Measurements from ENCODE around the gene MCF2L. TPM values are rescaled to one million over a fixed set of nuclear protein-coding genes. Genes with fewer than 3 reads are reported as not detected.

MCF2L gene
- total RNA-seq, 4 donors from 2014 or later = 10.2 to 25.4 (median 16.9) TPM

DNA sequence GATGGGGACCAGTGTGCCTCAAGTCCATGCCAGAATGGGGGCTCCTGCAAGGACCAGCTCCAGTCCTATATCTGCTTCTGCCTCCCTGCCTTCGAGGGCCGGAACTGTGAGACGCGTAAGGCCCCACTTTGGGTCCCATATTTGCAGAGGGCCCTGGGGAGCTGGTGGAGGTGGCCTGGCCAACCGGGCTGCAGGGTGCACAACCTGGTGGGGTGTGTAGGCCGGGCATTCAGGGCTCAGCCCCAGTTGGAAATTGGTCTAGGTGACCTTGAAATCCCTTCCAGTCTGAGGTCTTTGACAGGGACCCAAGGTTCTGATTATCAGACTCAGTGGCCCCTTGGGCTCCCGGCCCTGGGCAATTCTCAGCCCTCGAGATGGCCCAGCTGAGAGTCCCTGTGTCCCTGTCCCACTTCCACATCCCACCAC lies 144.8 kb downstream of the MCF2L start:
- Histone ChIP-seq H3K27me3 (peaks cover 9 to 41% (median 11%) of the 10 kb centered on the region in 4 donors), H3K4me3 (no peak overlapping the region), H3K4me1 (peaks cover 7 to 17% (median 12%) of the 10 kb centered on the region in 3 donors), H3K36me3 (no peaks in the 10 kb centered on the region), H3K27ac (no peak overlapping the region), H3K9me3 (no peaks in the 10 kb centered on the region)
- TF ChIP-seq, protein P1, sequence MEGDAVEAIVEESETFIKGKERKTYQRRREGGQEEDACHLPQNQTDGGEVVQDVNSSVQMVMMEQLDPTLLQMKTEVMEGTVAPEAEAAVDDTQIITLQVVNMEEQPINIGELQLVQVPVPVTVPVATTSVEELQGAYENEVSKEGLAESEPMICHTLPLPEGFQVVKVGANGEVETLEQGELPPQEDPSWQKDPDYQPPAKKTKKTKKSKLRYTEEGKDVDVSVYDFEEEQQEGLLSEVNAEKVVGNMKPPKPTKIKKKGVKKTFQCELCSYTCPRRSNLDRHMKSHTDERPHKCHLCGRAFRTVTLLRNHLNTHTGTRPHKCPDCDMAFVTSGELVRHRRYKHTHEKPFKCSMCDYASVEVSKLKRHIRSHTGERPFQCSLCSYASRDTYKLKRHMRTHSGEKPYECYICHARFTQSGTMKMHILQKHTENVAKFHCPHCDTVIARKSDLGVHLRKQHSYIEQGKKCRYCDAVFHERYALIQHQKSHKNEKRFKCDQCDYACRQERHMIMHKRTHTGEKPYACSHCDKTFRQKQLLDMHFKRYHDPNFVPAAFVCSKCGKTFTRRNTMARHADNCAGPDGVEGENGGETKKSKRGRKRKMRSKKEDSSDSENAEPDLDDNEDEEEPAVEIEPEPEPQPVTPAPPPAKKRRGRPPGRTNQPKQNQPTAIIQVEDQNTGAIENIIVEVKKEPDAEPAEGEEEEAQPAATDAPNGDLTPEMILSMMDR (IDR thresholded peaks at IDR 0.05) = no peak
- no peak for TF ChIP-seq POLR2A (IDR thresholded peaks at IDR 0.05)
- no peak for DNase-seq
- WGBS, 2 donors = 40 to 83% methylated on average over 1 to 3 of the region's 8 CpGs
- intact Hi-C loops (cut with DNase I) = no loop called here

DNA sequence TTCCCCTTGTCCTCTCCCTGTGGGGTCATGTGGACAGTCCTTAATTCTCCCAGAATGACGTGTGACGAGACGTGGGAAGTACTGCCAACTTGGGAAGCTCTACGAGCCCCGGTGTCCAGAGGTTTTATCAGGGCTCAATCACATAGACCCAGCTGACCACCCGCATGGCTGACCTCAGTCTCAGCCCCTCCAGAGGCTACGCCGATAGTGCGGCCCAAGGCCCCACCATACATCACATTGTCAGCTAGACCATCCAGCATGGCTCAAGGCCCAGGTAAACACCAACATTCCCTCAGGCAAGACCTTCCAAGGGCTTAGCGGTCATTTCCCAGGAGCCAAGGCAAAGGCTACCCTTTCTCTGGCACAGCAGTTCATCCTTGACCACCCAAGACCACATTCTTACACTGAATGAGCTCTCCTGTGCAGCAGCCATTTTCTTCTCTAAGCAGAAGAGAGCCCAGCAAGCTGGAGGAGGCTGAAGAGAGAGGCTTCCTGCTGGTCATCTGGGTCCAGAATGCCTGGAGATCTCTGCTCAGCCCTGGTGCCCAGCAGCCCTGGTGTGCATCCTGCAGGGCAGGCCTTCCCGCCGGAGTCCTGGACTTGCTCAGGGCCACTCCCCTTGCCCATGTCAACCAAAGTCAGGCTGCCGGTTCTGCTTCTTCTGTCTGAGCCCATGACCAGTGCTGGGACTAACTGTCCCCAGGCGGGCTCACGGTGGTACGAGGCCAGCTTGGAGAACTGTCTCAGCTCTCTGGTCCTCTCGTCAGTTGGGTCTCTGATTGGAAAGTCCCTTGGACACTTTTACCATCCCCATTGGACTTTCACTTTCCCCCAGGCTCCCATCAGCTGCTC lies 145.7 kb downstream of the MCF2L start:
- no peak for TF ChIP-seq POLR2A (IDR thresholded peaks at IDR 0.05)
- TF ChIP-seq, protein P1 (IDR thresholded peaks at IDR 0.05) = no peak
- Histone ChIP-seq H3K9me3 (no peaks in the 10 kb centered on the region), H3K4me3 (no peak overlapping the region), H3K27me3 (peaks cover 3 to 33% (median 7%) of the 10 kb centered on the region in 4 donors), H3K27ac (no peak overlapping the region), H3K36me3 (no peaks in the 10 kb centered on the region), H3K4me1 (peaks cover 7 to 13% (median 12%) of the 10 kb centered on the region in 3 donors)
- DNase-seq = no peak
- intact Hi-C loops (cut with DNase I) = no loop called here
- WGBS, 2 donors = 76% methylated on average over 6 of the region's 17 CpGs; no CpG with 5 or more reads in 1 of the 2 donors

GRCh38 chr13:113115363-113116205 lies 146.6 kb downstream of the MCF2L start:
- WGBS, 2 donors = 71 to 72% methylated on average over 4 of the region's 21 CpGs
- H3K27ac ChIP-seq = no peak overlapping the region
- no peaks in the 10 kb centered on the region for H3K36me3 ChIP-seq
- H3K4me1 ChIP-seq = peaks cover 0 to 5% (median 5%) of the 10 kb centered on the region in 3 donors
- H3K9me3 ChIP-seq = no peaks in the 10 kb centered on the region
- DNase-seq = no peak
- peaks cover 0 to 24% (median 2%) of the 10 kb centered on the region in 4 donors for H3K27me3 ChIP-seq
- no peak for TF ChIP-seq POLR2A (IDR thresholded peaks at IDR 0.05)
- TF ChIP-seq, protein P1 (IDR thresholded peaks at IDR 0.05) = no peak
- intact Hi-C loops (cut with DNase I) = no loop called here
- H3K4me3 ChIP-seq = no peak overlapping the region

DNA sequence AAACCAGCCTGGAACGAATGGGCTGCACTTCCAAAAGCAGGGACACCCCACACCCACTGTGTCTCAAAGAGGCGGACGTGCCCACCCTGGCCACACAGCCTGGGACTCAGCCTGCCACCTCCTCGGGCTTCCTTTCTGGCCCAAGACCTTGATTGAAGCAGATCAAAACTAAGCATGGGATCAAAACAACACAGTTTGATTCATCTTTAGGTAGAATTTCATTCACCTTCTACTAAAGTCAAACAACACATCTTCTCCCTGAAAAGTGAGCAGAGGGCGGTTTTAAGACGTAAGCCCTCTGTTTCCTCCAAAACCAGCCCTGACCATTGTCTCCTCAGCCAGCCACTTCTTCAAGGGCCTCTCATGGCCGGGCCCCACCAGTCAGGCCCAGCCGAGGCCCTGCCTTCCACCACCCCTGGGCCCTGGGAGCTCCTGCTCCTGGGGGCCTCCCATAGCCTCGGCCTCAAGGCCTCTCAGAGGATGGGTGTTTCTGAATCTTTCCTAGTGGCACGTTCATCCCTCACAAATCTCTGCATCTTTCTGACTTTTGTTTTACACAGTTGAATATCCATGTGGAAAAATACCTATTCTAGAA lies 147.3 kb downstream of the MCF2L start:
- H3K36me3 ChIP-seq = no peaks in the 10 kb centered on the region
- no peak overlapping the region for H3K27ac ChIP-seq
- H3K4me3 ChIP-seq = no peak overlapping the region
- WGBS, 2 donors = 79 to 83% methylated on average over 5 to 6 of the region's 10 CpGs
- peaks cover 0 to 22% (median 0%) of the 10 kb centered on the region in 4 donors for H3K27me3 ChIP-seq
- no peaks in the 10 kb centered on the region for H3K9me3 ChIP-seq
- DNase-seq = no peak
- intact Hi-C loops (cut with DNase I) = no loop called here
- H3K4me1 ChIP-seq = no peaks in the 10 kb centered on the region
- TF ChIP-seq, protein P1 (IDR thresholded peaks at IDR 0.05) = no peak
- TF ChIP-seq POLR2A (IDR thresholded peaks at IDR 0.05) = no peak
